Activated CD4-positive, alpha-beta memory T cell treated with anti-CD3 and anti-CD28 coated beads, Interleukin-2, amount 10 ng/mL, durations not matched to agents 7 days and 5 days (primary cell): ENCODE data around the gene TMEM30B. TPM values are rescaled to one million over a fixed set of nuclear protein-coding genes. Genes with fewer than 3 reads are reported as not detected.
"Not testable (repeated sequence)": the region's sequence is repeated elsewhere in the genome, so short reads cannot be mapped to it uniquely, and the experiment has no call there.

Experiments
- CTCF ChIA-PET: fragments of 350-600 bp; sonication (Branson Sonifier 250); formaldehyde crosslinking; loops from one replicate; lab custom pipeline; 2021; ENCODE audit warnings: antibody characterized with exemption, inconsistent platforms; lab: Charles Lee
- POLR2A ChIA-PET: fragments of 350-600 bp; sonication (Branson Sonifier 250); formaldehyde crosslinking; loops from one replicate; lab custom pipeline; 2021; ENCODE audit warnings: antibody characterized with exemption; lab: Charles Lee
- DNase-seq: peaks from one replicate; pipeline ENCODE4 v3.0.0-alpha.2; 2020
- H3K27ac Mint-ChIP-seq: one replicate; pipeline ENCODE4 v1.8.0; 2021; ENCODE audit warnings: mild to moderate bottlenecking, mixed read lengths
- H3K27me3 Mint-ChIP-seq: one replicate; pipeline ENCODE4 v1.8.0; 2021; ENCODE audit warnings: mixed read lengths
- H3K36me3 Mint-ChIP-seq: one replicate; pipeline ENCODE4 v1.8.0; 2021; ENCODE audit warnings: low read depth, mixed read lengths
- H3K4me1 Mint-ChIP-seq: one replicate; pipeline ENCODE4 v1.8.0; 2021; ENCODE audit warnings: mixed read lengths
- H3K4me3 Mint-ChIP-seq: one replicate; pipeline ENCODE4 v1.8.0; 2021; ENCODE audit warnings: mild to moderate bottlenecking, mixed read lengths
- H3K9me3 Mint-ChIP-seq: one replicate; pipeline ENCODE4 v1.8.0; 2021; ENCODE audit warnings: mixed read lengths
- total RNA-seq, 2 experiments: library from RNA; stranded (reverse); gene quantifications; one replicate each; pipeline ENCODE4 v1.2.3, GENCODE V29; 2021

TMEM30B gene
- total RNA-seq, 2 experiments from 2014 or later, result 0.48 to 0.60 TPM

GRCh38 chr14:61321385-61322010 is 40.4 kb upstream of the TMEM30B start, which contains the start of gene PRKCH:
PRKCH (plus strand) TSS chr14:61321579; CDS start chr14:61322102, 523 bp downstream.
- Mint-ChIP-seq H3K36me3 (peaks cover 41% of the 10 kb centered on the region), H3K4me3 (peak within 1 kb of the TSS; percentile 87), H3K4me1 (peaks cover 24% of the 10 kb centered on the region), H3K9me3 (peaks cover 2% of the 10 kb centered on the region), H3K27me3 (no peaks in the 10 kb centered on the region), H3K27ac (peak within 1 kb of the TSS; percentile 86)
- POLR2A ChIA-PET, result interaction anchor here (0.6 to 10.4 kb wide), 16 partner anchors 8 to 376 kb away, joined by 3 to 366 read pairs (median 5); no protein-coding TSS in a partner anchor
- CTCF ChIA-PET, result interaction anchor here (0.6 to 4.1 kb wide), 6 partner anchors 9 to 134 kb away, joined by 3 to 54 read pairs (median 6); no protein-coding TSS in a partner anchor
- DNase-seq, result peak; percentile 91

- peaks cover 2% of the 10 kb centered on the region for H3K9me3 Mint-ChIP-seq
- no peaks in the 10 kb centered on the region for H3K27me3 Mint-ChIP-seq
- H3K4me3 Mint-ChIP-seq, result peak overlapping the region; percentile 64
- POLR2A ChIA-PET, result interaction anchor here (0.7 to 10.4 kb wide), 12 partner anchors 8 to 151 kb away, joined by 3 to 366 read pairs (median 5); no protein-coding TSS in a partner anchor
- CTCF ChIA-PET, result interaction anchor here (0.9 to 4.1 kb wide), 4 partner anchors 14 to 135 kb away, joined by 5 to 54 read pairs (median 9); no protein-coding TSS in a partner anchor
- DNase-seq, result no peak
- H3K27ac Mint-ChIP-seq, result no peak overlapping the region
- peaks cover 36% of the 10 kb centered on the region for H3K36me3 Mint-ChIP-seq
- peaks cover 18% of the 10 kb centered on the region for H3K4me1 Mint-ChIP-seq
Observed at GRCh38 chr14:61320806-61321384, 39.8 kb upstream of the TMEM30B start.

- not testable (repeated sequence) for H3K4me3 Mint-ChIP-seq, DNase-seq, H3K27me3 Mint-ChIP-seq, H3K27ac Mint-ChIP-seq, H3K9me3 Mint-ChIP-seq
- POLR2A ChIA-PET, result interaction anchor here (0.9 to 10.4 kb wide), 7 partner anchors 19 to 375 kb away, joined by 3 to 366 read pairs (median 6); partner anchors contain the start of gene HIF1A
- CTCF ChIA-PET, result interaction anchor here (1.2 to 2.2 kb wide), 3 partner anchors 10 to 136 kb away, joined by 3 to 12 read pairs (median 6); no protein-coding TSS in a partner anchor
- Mint-ChIP-seq H3K4me1 (peaks cover 11% of the 10 kb centered on the region), H3K36me3 (peaks cover 28% of the 10 kb centered on the region)
Observed at GRCh38 chr14:61320170-61320569, 39.0 kb upstream of the TMEM30B start.

GRCh38 chr14:61319706-61320105 is 38.6 kb upstream of the TMEM30B start:
- peaks cover 6% of the 10 kb centered on the region for H3K4me1 Mint-ChIP-seq
- H3K9me3 Mint-ChIP-seq, result peaks cover 1% of the 10 kb centered on the region
- DNase-seq, result no peak
- ChIA-PET POLR2A (interaction anchor here (0.9 to 10.4 kb wide), 6 partner anchors 20 to 375 kb away, joined by 3 to 366 read pairs (median 14); partner anchors contain the start of gene HIF1A), CTCF (interaction anchor here (1.2 to 2.2 kb wide), 2 partner anchors 10 to 132 kb away, joined by 3 to 12 read pairs; no protein-coding TSS in a partner anchor)
- no peaks in the 10 kb centered on the region for H3K27me3 Mint-ChIP-seq
- H3K36me3 Mint-ChIP-seq, result peaks cover 25% of the 10 kb centered on the region
- H3K4me3 Mint-ChIP-seq, result no peak overlapping the region
- H3K27ac Mint-ChIP-seq, result no peak overlapping the region

GRCh38 chr14:61319086-61319485 is 37.9 kb upstream of the TMEM30B start:
- no peak for DNase-seq
- peaks cover 4% of the 10 kb centered on the region for H3K4me1 Mint-ChIP-seq
- no peak overlapping the region for H3K27ac Mint-ChIP-seq
- H3K4me3 Mint-ChIP-seq, result no peak overlapping the region
- H3K9me3 Mint-ChIP-seq, result peaks cover 5% of the 10 kb centered on the region
- H3K27me3 Mint-ChIP-seq, result no peaks in the 10 kb centered on the region
- peaks cover 26% of the 10 kb centered on the region for H3K36me3 Mint-ChIP-seq
- ChIA-PET CTCF (interaction anchor here (1.2 kb wide), 1 partner anchor 9 kb away, joined by 3 read pairs; no protein-coding TSS in a partner anchor), POLR2A (interaction anchor here (0.9 to 10.4 kb wide), 4 partner anchors 20 to 376 kb away, joined by 3 to 366 read pairs (median 3); partner anchors contain the start of genes HIF1A and TMEM30B)

GRCh38 chr14:61315313-61315712 is 34.2 kb upstream of the TMEM30B start:
- Mint-ChIP-seq H3K4me3 (no peak overlapping the region), H3K27me3 (no peaks in the 10 kb centered on the region), H3K27ac (no peak overlapping the region), H3K36me3 (peaks cover 20% of the 10 kb centered on the region), H3K4me1 (no peaks in the 10 kb centered on the region), H3K9me3 (peaks cover 20% of the 10 kb centered on the region)
- DNase-seq, result no peak
- CTCF ChIA-PET, result interaction anchor here (1.0 to 1.1 kb wide), 2 partner anchors 30 to 522 kb away, joined by 3 to 4 read pairs; no protein-coding TSS in a partner anchor
- POLR2A ChIA-PET, result interaction anchor here (1.5 kb wide), 1 partner anchor 28 kb away, joined by 3 read pairs; no protein-coding TSS in a partner anchor

- H3K4me1 Mint-ChIP-seq, DNase-seq, H3K27ac Mint-ChIP-seq, POLR2A ChIA-PET, H3K4me3 Mint-ChIP-seq, H3K27me3 Mint-ChIP-seq: not testable (repeated sequence)
- Mint-ChIP-seq H3K9me3 (peaks cover 30% of the 10 kb centered on the region), H3K36me3 (peaks cover 37% of the 10 kb centered on the region)
- CTCF ChIA-PET, result interaction anchor here (1.1 kb wide), 1 partner anchor 15 kb away, joined by 3 read pairs; no protein-coding TSS in a partner anchor
Observed at GRCh38 chr14:61308701-61309100, 27.6 kb upstream of the TMEM30B start.

- Mint-ChIP-seq H3K27ac (no peak overlapping the region), H3K9me3 (peaks cover 28% of the 10 kb centered on the region), H3K27me3 (no peaks in the 10 kb centered on the region), H3K4me1 (peaks cover 5% of the 10 kb centered on the region), H3K4me3 (no peak overlapping the region), H3K36me3 (peaks cover 34% of the 10 kb centered on the region)
- ChIA-PET POLR2A (no interaction called here), CTCF (interaction anchor here (1.1 kb wide), 1 partner anchor 15 kb away, joined by 3 read pairs; no protein-coding TSS in a partner anchor)
- no peak for DNase-seq
Observed at GRCh38 chr14:61308198-61308597, 27.1 kb upstream of the TMEM30B start.

- H3K9me3 Mint-ChIP-seq, result peaks cover 10% of the 10 kb centered on the region
- H3K4me1 Mint-ChIP-seq, result peaks cover 9% of the 10 kb centered on the region
- no peak for DNase-seq
- no peak overlapping the region for H3K27ac Mint-ChIP-seq
- POLR2A ChIA-PET, result interaction anchor here (0.8 to 1.6 kb wide), 2 partner anchors 18 to 99 kb away, joined by 4 read pairs; no protein-coding TSS in a partner anchor
- peaks cover 17% of the 10 kb centered on the region for H3K36me3 Mint-ChIP-seq
- H3K27me3 Mint-ChIP-seq, result no peaks in the 10 kb centered on the region
- CTCF ChIA-PET, result interaction anchor here (0.9 kb wide), 1 partner anchor 24 kb away, joined by 5 read pairs; the partner anchor contains the start of gene TMEM30B
- H3K4me3 Mint-ChIP-seq, result no peak overlapping the region
Observed at GRCh38 chr14:61304688-61305087, 23.6 kb upstream of the TMEM30B start.

GRCh38 chr14:61300754-61301153 is 19.6 kb upstream of the TMEM30B start:
- ChIA-PET POLR2A (no interaction called here), CTCF (no interaction called here)
- no peak overlapping the region for H3K27ac Mint-ChIP-seq
- H3K9me3 Mint-ChIP-seq, result no peaks in the 10 kb centered on the region
- peaks cover 29% of the 10 kb centered on the region for H3K4me1 Mint-ChIP-seq
- H3K27me3 Mint-ChIP-seq, result no peaks in the 10 kb centered on the region
- H3K4me3 Mint-ChIP-seq, result no peak overlapping the region
- DNase-seq, result no peak
- peaks cover 5% of the 10 kb centered on the region for H3K36me3 Mint-ChIP-seq

- DNase-seq, result no peak
- no peaks in the 10 kb centered on the region for H3K27me3 Mint-ChIP-seq
- no peaks in the 10 kb centered on the region for H3K9me3 Mint-ChIP-seq
- H3K36me3 Mint-ChIP-seq, result peaks cover 2% of the 10 kb centered on the region
- H3K4me3 Mint-ChIP-seq, result no peak overlapping the region
- H3K27ac Mint-ChIP-seq, result no peak overlapping the region
- POLR2A ChIA-PET, result no interaction called here
- CTCF ChIA-PET, result no interaction called here
- H3K4me1 Mint-ChIP-seq, result peaks cover 29% of the 10 kb centered on the region
Observed at GRCh38 chr14:61300209-61300608, 19.1 kb upstream of the TMEM30B start.

- POLR2A ChIA-PET, result interaction anchor here (1.2 kb wide), 1 partner anchor 63 kb away, joined by 3 read pairs; no protein-coding TSS in a partner anchor
- peaks cover 29% of the 10 kb centered on the region for H3K4me1 Mint-ChIP-seq
- DNase-seq, result no peak
- H3K4me3 Mint-ChIP-seq, result no peak overlapping the region
- H3K27me3 Mint-ChIP-seq, result no peaks in the 10 kb centered on the region
- H3K27ac Mint-ChIP-seq, result no peak overlapping the region
- H3K36me3 Mint-ChIP-seq, result no peaks in the 10 kb centered on the region
- H3K9me3 Mint-ChIP-seq, result no peaks in the 10 kb centered on the region
- CTCF ChIA-PET, result interaction anchor here (0.7 to 1.7 kb wide), 3 partner anchors 13 to 173 kb away, joined by 3 to 5 read pairs (median 5); no protein-coding TSS in a partner anchor
Observed at GRCh38 chr14:61298824-61299223, 17.7 kb upstream of the TMEM30B start.
